NCI-H526 (cell line): ENCODE measurements around the gene CLIP2.
"Not testable (repeated sequence)": the region's sequence is repeated elsewhere in the genome, so short reads cannot be mapped to it uniquely, and the experiment has no call there.

ENCODE experiments used
- DNase-seq, 2 experiments: peaks; one replicate each; lab custom pipeline; 2025; lab: John Stamatoyannopoulos, UW

The CLIP2 gene

GRCh38 chr7:74297516-74298233 is 8.5 kb downstream of the CLIP2 start:
- DNase-seq = no peak

- no peak for DNase-seq
Measured at GRCh38 chr7:74299401-74299800, 10.2 kb downstream of the CLIP2 start.

- no peak for DNase-seq
Measured at GRCh38 chr7:74300926-74301325, 11.7 kb downstream of the CLIP2 start.

- DNase-seq = no peak
Measured at GRCh38 chr7:74302745-74303221, 13.6 kb downstream of the CLIP2 start.

GRCh38 chr7:74304550-74304949 is 15.3 kb downstream of the CLIP2 start:
- DNase-seq = no peak

- no peak for DNase-seq
Measured at GRCh38 chr7:74306004-74306729, 17.0 kb downstream of the CLIP2 start.

- no peak for DNase-seq
Measured at GRCh38 chr7:74306730-74307469, 17.7 kb downstream of the CLIP2 start.

- no peak for DNase-seq
Measured at GRCh38 chr7:74307738-74308505, 18.7 kb downstream of the CLIP2 start.

- DNase-seq = no peak
Measured at GRCh38 chr7:74309181-74309580, 20.0 kb downstream of the CLIP2 start.

GRCh38 chr7:74311305-74311744 is 22.1 kb downstream of the CLIP2 start:
- DNase-seq = no peak

- DNase-seq = no peak
Measured at GRCh38 chr7:74312418-74313028, 23.3 kb downstream of the CLIP2 start.

GRCh38 chr7:74315891-74316290 is 26.7 kb downstream of the CLIP2 start:
- DNase-seq = not testable (repeated sequence)

- DNase-seq = no peak
Measured at GRCh38 chr7:74317146-74317782, 28.1 kb downstream of the CLIP2 start.

- DNase-seq = no peak
Measured at GRCh38 chr7:74318043-74318442, 28.8 kb downstream of the CLIP2 start.

GRCh38 chr7:74320645-74321221 is 31.5 kb downstream of the CLIP2 start:
- DNase-seq = no peak

- DNase-seq = not testable (repeated sequence)
Measured at GRCh38 chr7:74322892-74323291, 33.7 kb downstream of the CLIP2 start.

GRCh38 chr7:74324531-74325209 is 35.5 kb downstream of the CLIP2 start:
- DNase-seq = no peak

- no peak for DNase-seq
Measured at GRCh38 chr7:74325210-74325565, 36.0 kb downstream of the CLIP2 start.

- DNase-seq = no peak
Measured at GRCh38 chr7:74329225-74329624, 40.0 kb downstream of the CLIP2 start.
